K562 (cell line): ENCODE measurements around the gene DOCK4. TPM values are rescaled to one million over a fixed set of nuclear protein-coding genes. Genes with fewer than 3 reads are reported as not detected.

Source experiments
- ATAC-seq: fragments of 200-7000 bp; cut with Tn5 transposase; 3 replicates; pipeline ENCODE4 v1.9.1; 2020; ENCODE audit warnings: moderate library complexity
- BruUV-seq: library from RNA; stranded (reverse); fragments of 400-500 nt; replicated peaks from 2 replicates; lab custom pipeline; 2021; lab: Mats Ljungman, UMichigan
- CTCF ChIA-PET: fragments of 300-600 bp; formaldehyde crosslinking; extraction: SDS; loops from one replicate; lab custom pipeline; 2021; ENCODE audit warnings: low intra/inter-chr PET ratio; lab: Yijun Ruan, JAX
- POLR2A ChIA-PET: fragments of 300-600, 350-650 bp; sonication (Branson Sonifier 250); formaldehyde crosslinking; extraction: SDS; loops from one replicate; lab custom pipeline; 2021; ENCODE audit warnings: antibody characterized with exemption, inconsistent platforms; lab: Yijun Ruan, JAX
- DNase-seq, 4 experiments: peaks; one replicate each; pipeline versions ENCODE4 v3.0.0 to v3.0.0-alpha.2; 2011 to 2018; ENCODE audit warnings: low spot score in 3 of 4, mixed read lengths in 3 of 4; ENCODE audit errors: extremely low read depth in 1 of 4
- FAIRE-seq: peaks from 2 replicates; lab custom pipeline; 2011; peaks lifted over from hg19 to GRCh38; lab: Jason Lieb, UNC
- H2AFZ ChIP-seq: 2 replicates; pipeline ENCODE4 v1.6.0; 2011; ENCODE audit warnings: low read depth, low read length, control low read depth, inconsistent platforms
- H3K27ac ChIP-seq: fragments of 200-600 bp; 3 replicates; pipeline ENCODE4 v1.8.0; 2011; ENCODE audit warnings: low read depth, mild to moderate bottlenecking, control low read depth, inconsistent platforms, low read length, moderate library complexity, mixed read lengths; ENCODE audit errors: extremely low read depth
- H3K27me3 ChIP-seq, 2 experiments: fragments of 300-600 bp in 1 of 2; 2 replicates in 1 of 2; 3 replicates in 1 of 2; pipeline versions ENCODE4 v1.6.0 to v1.8.0; 2011; ENCODE audit warnings: inconsistent platforms in 2 of 2, low read length in 2 of 2, mild to moderate bottlenecking in 1 of 2, mixed read lengths in 1 of 2, moderate library complexity in 1 of 2; ENCODE audit not compliant: control insufficient read depth in 2 of 2, insufficient read depth in 2 of 2
- H3K36me3 ChIP-seq: fragments of 300-600 bp; 3 replicates; pipeline ENCODE4 v1.8.0; 2011; ENCODE audit warnings: mild to moderate bottlenecking, low read length, inconsistent platforms; ENCODE audit not compliant: control insufficient read depth, insufficient read depth
- H3K4me1 ChIP-seq, 2 experiments: fragments of 200-600 bp in 1 of 2; replicated peaks in 1 of 2; 2 replicates in 1 of 2; 3 replicates in 1 of 2; pipeline versions ENCODE4 v1.5.1 to v1.8.0; 2011; ENCODE audit warnings: inconsistent platforms in 2 of 2, low read length in 2 of 2, mild to moderate bottlenecking in 1 of 2, mixed read lengths in 1 of 2, moderate library complexity in 1 of 2; ENCODE audit not compliant: control insufficient read depth in 2 of 2, insufficient read depth in 2 of 2
- H3K4me2 ChIP-seq: 2 replicates; pipeline ENCODE4 v1.6.1; 2011; ENCODE audit warnings: low read length, control low read depth, inconsistent platforms, mixed read lengths; ENCODE audit not compliant: insufficient read depth
- H3K4me3 ChIP-seq: fragments of 200-600 bp; sonication (generic), shearing (Covaris generic); 2 replicates; pipeline ENCODE4 v1.5.1; 2016; ENCODE audit warnings: control low read depth, inconsistent platforms
- H3K79me2 ChIP-seq: fragments of 200-600 bp; 3 replicates; pipeline ENCODE4 v1.8.0; 2011; ENCODE audit warnings: low read length, inconsistent platforms; ENCODE audit not compliant: control insufficient read depth, insufficient read depth
- H3K9ac ChIP-seq, 2 experiments: 2 replicates each; pipeline versions ENCODE4 v1.6.0 to v1.6.1; 2011; ENCODE audit warnings: low read depth in 2 of 2, low read length in 2 of 2, control low read depth in 1 of 2, inconsistent platforms in 1 of 2, mild to moderate bottlenecking in 1 of 2, mixed read lengths in 1 of 2; ENCODE audit not compliant: insufficient read depth in 1 of 2
- H3K9me1 ChIP-seq: one replicate; pipeline ENCODE4 v1.6.0; 2011; ENCODE audit warnings: inconsistent platforms, mild to moderate bottlenecking, low read length, moderate library complexity; ENCODE audit not compliant: control insufficient read depth, insufficient read depth
- H3K9me3 ChIP-seq: replicated peaks from 2 replicates; pipeline ENCODE4 v1.5.1; 2011; ENCODE audit warnings: low read depth, low read length, inconsistent platforms; ENCODE audit not compliant: control insufficient read depth, insufficient read depth
- H4K20me1 ChIP-seq: replicated peaks from 2 replicates; pipeline ENCODE4 v1.6.1; 2011; ENCODE audit warnings: low read length, inconsistent platforms, mixed read lengths; ENCODE audit not compliant: control insufficient read depth, insufficient read depth
- ATF1 ChIP-seq, 2 experiments: fragments of 450-650 bp in 1 of 2; IDR thresholded peaks; 2 replicates each; pipeline ENCODE4 v1.6.1; 2016; ENCODE audit warnings: missing compliant biosample characterization in 1 of 2, missing genetic modification characterization in 1 of 2
- CBFB ChIP-seq: sonication (generic); formaldehyde crosslinking; IDR thresholded peaks from 2 replicates; pipeline ENCODE4 v1.4.0; 2020; ENCODE audit warnings: mild to moderate bottlenecking, missing genetic modification reagents
- CUX1 ChIP-seq: fragments of 200-800 bp; sonication (Bioruptor generic); IDR thresholded peaks from 2 replicates; pipeline ENCODE4 v1.6.1; 2016; ENCODE audit warnings: missing genetic modification characterization, missing compliant biosample characterization
- DACH1 ChIP-seq: fragments of 450-650 bp; IDR thresholded peaks from 2 replicates; pipeline ENCODE4 v1.6.1; 2018; ENCODE audit not compliant: partially characterized antibody
- HMG20B ChIP-seq: fragments of 250-450 bp; sonication (Bioruptor Pico); IDR thresholded peaks from 2 replicates; pipeline ENCODE4 v1.5.0; 2021; ENCODE audit warnings: mild to moderate bottlenecking
- MXI1 ChIP-seq: IDR thresholded peaks from 2 replicates; pipeline ENCODE4 v1.6.1; 2011; ENCODE audit warnings: low read depth, mild to moderate bottlenecking, improper control_type of control experiment, low read length
- POLR2A ChIP-seq: fragments of 450-650 bp; conservative IDR thresholded peaks from 2 replicates; pipeline ENCODE4 v1.6.1; 2016
- POLR2AphosphoS5 ChIP-seq: IDR thresholded peaks from 2 replicates; pipeline ENCODE4 v1.6.1; 2011; ENCODE audit warnings: mild to moderate bottlenecking, low read depth, low read length, moderate library complexity; ENCODE audit not compliant: control insufficient read depth, insufficient read depth
- SLC30A9 ChIP-seq: fragments of 250-450 bp; sonication (Bioruptor Pico); IDR thresholded peaks from 2 replicates; pipeline ENCODE4 v1.8.0; 2022; ENCODE audit warnings: mild to moderate bottlenecking, moderate library complexity
- XRCC4 ChIP-seq: IDR thresholded peaks from one replicate; pipeline ENCODE4 v1.6.1; 2011; ENCODE audit not compliant: insufficient read depth, insufficient read length; ENCODE audit errors: extremely low read depth
- ZNF263 ChIP-seq: sonication (generic); formaldehyde crosslinking; IDR thresholded peaks from 2 replicates; pipeline ENCODE4 v1.8.0; 2022; ENCODE audit warnings: mild to moderate bottlenecking, missing genetic modification reagents, borderline replicate concordance
- ZNF408 ChIP-seq: fragments of 250-450 bp; sonication (Bioruptor Pico); IDR thresholded peaks from 2 replicates; pipeline ENCODE4 v1.4.0; 2020; ENCODE audit warnings: low read depth, mild to moderate bottlenecking, moderate library complexity
- ZNF785 ChIP-seq: fragments of 250-450 bp; sonication (Bioruptor Pico); IDR thresholded peaks from 2 replicates; pipeline ENCODE4 v1.4.0; 2020; ENCODE audit warnings: mild to moderate bottlenecking
- WGBS: fragments of 100-300 bp; shearing (Covaris generic); methylation state at CpG from one replicate; pipeline ENCODE4 v1.1.6; 2016; ENCODE audit warnings: low coverage, mixed read lengths; ENCODE audit not compliant: insufficient coverage; ENCODE audit errors: missing lambda C conversion rate; 5-methylcytosine and 5-hydroxymethylcytosine counted together
- in situ Hi-C: fragments of 300-500 bp; cut with MboI; formaldehyde crosslinking; loops from 4 replicates; pipeline ENCODE4 v1.15.0; 2018; ENCODE audit warnings: inconsistent platforms, mixed read lengths
- intact Hi-C: fragments of 100-400 bp; cut with micrococcal nuclease; formaldehyde crosslinking; loops from 2 replicates; pipeline ENCODE4 v1.14.2; 2022
- polyA plus RNA-seq, 8 experiments: library from polyadenylated mRNA; depleted of rRNA in 4 of 8; stranded (reverse) in 5 of 8; unstranded in 3 of 8; fragments of >200 nt; fragmentation: Nextera tagmentation in 2 of 8; fragmentation: Illumina TruSeq in 1 of 8; extraction: Ambion mirVana in 2 of 8; extraction: Trizol in 1 of 8; gene quantifications; 2 replicates each; pipeline versions ENCODE4 v1.2.1 to v1.2.3, GENCODE V29; 2011 to 2014; ENCODE audit warnings: inconsistent platforms in 1 of 8, missing spikeins in 1 of 8
- total RNA-seq, 7 experiments: library from RNA; depleted of rRNA in 6 of 7; stranded (reverse); fragments of >200 nt in 6 of 7; fragmentation: Illumina TruSeq in 2 of 7; extraction: Trizol in 2 of 7; gene quantifications; 2 replicates each; pipeline versions ENCODE4 v1.2.1 to v1.2.3, GENCODE V29; 2011 to 2021; ENCODE audit warnings: low replicate concordance in 1 of 7

Gene DOCK4
- total and polyA plus RNA-seq, 9 of the 15 experiments (the other 6 are each of a cell fraction or from before 2014, with no cell fraction given) = 0.42 to 5.7 (median 2.3) TPM

GRCh38 chr7:112138938-112139337 is 67.3 kb downstream of the DOCK4 start:
- Histone ChIP-seq H3K9ac (no peak overlapping the region), H3K36me3 (no peaks in the 10 kb centered on the region), H2AFZ (no peak overlapping the region), H3K9me3 (no peaks in the 10 kb centered on the region), H3K4me1 (no peaks in the 10 kb centered on the region), H4K20me1 (no peaks in the 10 kb centered on the region), H3K4me2 (no peak overlapping the region), H3K27me3 (no peaks in the 10 kb centered on the region), H3K79me2 (no peaks in the 10 kb centered on the region), H3K9me1 (no peaks in the 10 kb centered on the region), H3K4me3 (no peak overlapping the region), H3K27ac (no peak overlapping the region)
- POLR2A ChIA-PET = no interaction called here
- no TSS peak for BruUV-seq
- in situ Hi-C loops = no loop called here
- 3% methylated on average over 3 of the region's 3 CpGs for WGBS
- FAIRE-seq (no peak), DNase-seq (no peak), ATAC-seq (no peak)
- CTCF ChIA-PET = no interaction called here
- intact Hi-C loops = no loop called here
- TF ChIP-seq CUX1 (CRISPR knock-in tag) (no peak), DACH1 (no peak), ZNF408 (CRISPR knock-in tag) (no peak), ZNF785 (CRISPR knock-in tag) (no peak), ZNF263 (CRISPR knock-in tag) (no peak), SLC30A9 (no peak), MXI1 (no peak), HMG20B (no peak), POLR2AphosphoS5 (no peak), XRCC4 (no peak), ATF1 (CRISPR knock-in tag; IDR thresholded peaks at IDR 0.05) (no peak), ATF1 (tag; IDR thresholded peaks at IDR 0.05) (no peak), POLR2A (no peak), CBFB (CRISPR knock-in tag) (no peak)
